Activated CD8-positive, alpha-beta memory T cell treated with anti-CD3 and anti-CD28 coated beads, Interleukin-2, amount 50 U/mL, for 1 hour (primary cell): ENCODE data around the gene TGM2.

Experiments used
- DNase-seq: peaks from one replicate; pipeline ENCODE4 v3.0.0-alpha.2; 2020; ENCODE audit errors: extremely low read depth

TGM2 gene

DNA sequence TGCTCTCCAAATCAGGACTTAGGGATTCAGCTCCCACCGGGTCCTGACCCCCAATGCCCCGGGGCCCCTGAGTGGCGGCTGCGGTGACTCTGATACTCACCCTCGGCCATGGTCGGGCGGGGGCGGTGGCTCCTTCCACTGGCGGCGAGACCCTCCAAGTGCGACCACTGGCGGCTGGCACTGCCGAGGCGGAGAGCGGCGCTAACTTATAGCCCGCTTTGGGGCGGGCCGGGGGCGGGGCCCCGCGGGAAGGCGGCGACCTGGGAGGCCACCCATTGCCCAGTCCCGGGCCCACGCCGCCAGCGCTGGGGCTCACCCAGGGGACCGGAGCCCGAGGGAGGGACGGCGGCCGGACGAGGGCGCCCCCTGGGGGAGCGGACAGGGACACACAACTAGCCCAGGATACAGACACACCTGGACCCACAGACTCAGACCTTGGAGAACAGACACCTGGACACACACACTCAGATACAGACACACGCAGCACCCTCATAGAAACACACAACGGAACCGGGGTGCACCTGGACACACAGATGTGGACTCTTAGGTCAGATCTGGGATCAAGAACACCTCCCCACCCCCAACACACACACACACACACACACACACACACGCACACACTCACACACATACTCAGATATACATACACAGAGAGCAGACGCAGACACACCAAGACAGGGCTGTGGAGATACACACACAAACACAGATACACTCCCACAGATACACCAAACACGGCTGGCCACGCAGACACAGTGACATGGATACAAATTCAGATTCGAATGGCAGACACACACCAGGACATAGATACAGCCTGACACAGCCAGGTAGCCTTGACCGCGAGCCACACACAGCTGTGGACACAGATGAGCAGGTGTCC, at the start of gene TGM2:
TGM2 (minus strand) TSS at position 182 of the 877 bp plus-strand sequence; CDS start at position 110, 72 bp downstream.
- DNase-seq = no peak

DNA sequence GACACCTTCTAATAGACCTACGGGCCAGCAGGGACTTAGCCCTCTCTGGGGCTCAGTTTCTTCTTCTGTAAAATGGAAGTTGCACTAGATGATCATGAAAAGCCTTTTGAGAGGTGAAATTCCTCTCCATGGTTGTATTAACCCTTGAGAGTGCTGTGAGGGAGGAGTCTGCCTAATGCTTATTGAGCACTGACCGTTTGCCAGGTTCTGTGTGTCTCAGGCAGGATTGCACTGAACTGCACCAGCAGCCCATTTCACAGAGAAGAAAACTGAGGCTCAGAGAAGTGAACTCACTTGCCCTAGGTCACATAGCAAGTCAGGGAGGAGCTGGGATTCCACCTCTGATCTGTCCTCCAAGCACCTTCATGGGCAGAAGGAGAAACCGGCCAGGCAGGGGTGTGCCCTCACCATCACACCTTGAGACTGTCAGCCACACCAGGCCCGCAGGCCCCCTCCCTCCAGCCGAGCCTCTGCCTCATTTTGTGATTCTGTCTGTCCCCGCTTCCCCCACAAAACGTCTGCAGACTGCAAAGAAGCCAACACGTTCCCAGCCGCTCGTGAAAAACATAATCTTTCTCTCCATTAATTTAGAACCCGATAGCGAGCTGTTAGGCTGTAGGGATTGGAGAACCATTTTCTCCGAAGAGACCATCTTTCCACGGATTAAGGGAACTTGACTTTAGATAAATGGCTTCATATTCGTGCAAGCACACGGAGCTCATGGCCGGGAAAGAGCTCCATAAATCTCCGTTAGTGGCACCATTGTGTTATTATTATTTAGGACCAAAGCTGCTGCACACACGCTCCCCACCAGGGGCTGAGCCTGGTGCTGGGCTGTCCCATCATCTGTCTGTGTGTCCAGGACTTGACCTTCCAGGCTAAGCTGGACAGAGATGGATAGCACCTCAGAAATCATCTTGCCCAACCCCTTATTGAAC, 49.5 kb upstream of the TGM2 start:
- no peak for DNase-seq

DNA sequence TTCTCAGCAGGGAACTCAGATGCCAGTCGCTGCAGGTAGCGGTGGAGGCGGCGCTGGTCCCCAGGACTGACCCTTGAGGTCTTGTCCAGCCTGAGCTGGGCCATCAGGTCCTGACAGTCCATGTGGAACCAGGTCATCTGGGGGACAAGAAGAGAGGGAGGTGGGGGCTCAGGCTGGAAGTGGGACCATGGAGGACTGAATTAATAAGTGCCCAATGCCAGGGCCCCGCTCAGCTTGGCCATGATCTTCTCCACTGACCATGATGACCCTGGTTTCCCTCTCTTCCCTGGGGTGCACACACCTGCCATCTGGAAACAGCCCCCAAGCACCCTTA, 48.5 kb upstream of the TGM2 start:
- DNase-seq = no peak

DNA sequence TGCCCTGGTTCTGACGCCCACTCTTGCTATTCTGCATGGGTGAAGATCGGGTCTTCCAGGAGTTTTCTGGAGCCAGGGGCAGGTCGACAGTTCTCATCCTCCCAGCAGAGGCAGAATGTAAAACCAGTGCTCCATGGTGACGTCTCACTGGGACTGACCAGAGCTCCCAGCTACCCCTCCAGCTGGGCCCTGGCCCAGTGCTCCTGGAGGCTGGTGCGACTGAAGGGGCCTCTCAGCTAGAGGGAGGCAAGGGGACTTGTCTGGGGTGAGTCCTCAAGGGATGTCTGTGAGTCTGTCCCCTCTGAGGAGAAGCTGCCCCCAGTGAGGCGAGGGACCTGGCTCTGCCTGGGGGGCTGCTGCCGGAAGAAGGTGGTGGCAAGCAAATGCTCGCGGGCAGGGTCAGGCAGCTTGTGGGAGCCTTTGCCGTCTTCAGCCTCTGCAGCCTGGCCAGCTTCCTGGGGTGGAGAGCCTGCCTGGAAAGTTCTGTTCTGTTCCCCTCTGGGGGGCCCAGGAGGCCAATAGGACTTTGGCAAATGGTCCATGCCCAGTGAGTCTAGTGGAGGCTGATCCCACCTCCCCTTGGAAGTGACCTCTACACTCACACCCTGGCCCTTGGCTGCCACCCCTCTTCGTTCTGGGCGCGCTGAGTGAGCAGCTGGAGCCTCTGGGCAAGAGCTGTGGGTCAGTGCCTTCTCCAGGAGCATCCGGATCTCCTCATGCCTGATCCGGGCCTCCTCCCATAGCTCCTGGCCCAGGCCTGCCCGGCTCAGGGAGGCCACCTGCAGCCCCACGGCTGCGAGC, 47.9 kb upstream of the TGM2 start:
- DNase-seq = no peak

DNA sequence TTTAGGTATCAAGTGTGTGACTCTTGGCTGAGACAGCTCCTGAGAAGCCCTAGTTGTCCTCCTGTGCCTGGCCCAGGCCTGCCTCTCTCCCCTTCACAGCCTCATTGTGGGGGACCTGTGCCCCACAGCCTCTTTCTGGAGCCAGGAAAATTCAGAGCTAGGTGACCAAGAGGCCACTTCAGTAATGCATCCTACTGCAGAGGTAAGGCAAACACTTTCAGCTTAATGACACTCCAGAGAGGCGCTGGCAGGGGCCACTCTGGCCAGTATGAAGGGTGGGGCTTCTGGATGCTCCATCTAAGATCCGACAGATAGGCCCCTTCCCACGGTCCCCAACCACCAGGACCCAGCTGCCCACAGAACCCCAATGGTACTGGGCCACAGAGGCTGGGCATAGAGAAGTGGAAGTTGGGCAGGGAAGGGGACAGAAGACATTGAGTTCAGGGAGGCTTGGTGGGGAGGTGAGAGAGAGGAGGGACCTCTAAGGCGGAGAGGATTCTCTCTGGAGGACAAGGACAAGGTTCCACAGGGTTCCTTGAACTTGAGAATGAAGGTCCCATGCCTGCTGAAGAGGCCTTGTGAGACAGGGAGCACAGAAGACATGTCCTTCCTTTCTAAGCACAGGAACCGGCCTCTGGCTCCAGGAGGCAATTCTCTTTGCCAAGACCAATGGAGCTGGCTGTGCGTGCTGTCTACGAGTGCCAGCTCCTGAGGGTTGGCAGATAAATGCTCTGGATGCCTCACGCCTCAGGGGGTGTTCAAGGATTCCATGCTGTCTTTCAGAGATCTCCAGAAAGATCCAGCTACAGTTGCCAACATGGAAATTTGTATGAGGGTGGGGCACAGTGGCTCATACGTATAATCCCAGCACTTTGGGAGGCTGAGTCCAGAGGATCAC, 46.4 kb upstream of the TGM2 start:
- no peak for DNase-seq

DNA sequence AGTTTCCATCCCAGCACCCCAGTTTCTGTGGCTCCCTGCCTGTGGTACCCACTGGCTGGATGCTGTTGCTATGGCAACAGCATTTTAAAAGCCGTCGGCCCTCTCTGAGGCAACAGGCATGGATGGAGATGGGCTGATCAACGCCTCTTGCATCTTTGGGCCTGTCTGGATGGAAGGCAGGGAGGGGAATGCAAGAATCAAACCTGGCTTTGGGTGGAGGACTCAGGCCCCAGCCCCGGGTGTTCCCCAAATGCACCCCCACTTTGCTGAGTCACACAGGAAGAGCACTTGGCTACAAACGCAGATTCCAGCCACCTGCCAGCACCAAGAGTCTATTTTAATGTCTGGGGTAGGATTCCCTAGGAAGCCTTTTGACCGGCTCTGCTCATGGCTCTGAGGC, 45.7 kb upstream of the TGM2 start:
- DNase-seq = no peak

DNA sequence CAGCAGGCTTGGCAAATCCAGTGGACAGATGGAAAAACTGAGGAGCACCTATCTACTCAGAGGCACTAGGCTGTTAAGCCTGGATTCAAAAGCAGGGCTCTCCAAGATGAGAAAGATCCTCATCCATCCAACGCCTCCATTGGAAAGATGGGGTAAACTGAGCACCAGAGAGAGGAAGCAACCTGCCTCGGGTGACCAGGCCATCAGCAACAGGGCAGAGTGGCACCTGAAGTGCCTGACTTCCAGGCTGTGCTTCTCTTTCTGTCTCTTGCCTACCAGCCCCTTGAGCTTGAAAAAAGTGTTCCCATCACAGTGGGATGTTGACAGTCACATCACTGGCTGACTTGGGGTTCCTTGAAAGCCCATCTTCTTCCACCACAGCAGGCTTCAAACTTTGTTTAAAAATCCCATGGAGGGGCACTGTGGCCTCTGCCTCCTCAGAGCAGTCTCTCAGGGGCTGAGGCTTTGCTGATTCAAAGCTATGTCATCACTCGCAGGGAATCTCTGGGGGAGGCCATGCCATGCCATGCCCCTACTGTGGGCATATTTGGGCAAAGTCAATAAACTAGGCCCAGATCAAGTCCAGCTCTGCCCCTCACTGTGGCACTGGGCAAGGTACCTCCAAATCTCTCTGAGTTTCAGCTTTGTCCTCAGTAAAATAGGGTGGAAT, 44.8 kb upstream of the TGM2 start:
- DNase-seq = no peak

DNA sequence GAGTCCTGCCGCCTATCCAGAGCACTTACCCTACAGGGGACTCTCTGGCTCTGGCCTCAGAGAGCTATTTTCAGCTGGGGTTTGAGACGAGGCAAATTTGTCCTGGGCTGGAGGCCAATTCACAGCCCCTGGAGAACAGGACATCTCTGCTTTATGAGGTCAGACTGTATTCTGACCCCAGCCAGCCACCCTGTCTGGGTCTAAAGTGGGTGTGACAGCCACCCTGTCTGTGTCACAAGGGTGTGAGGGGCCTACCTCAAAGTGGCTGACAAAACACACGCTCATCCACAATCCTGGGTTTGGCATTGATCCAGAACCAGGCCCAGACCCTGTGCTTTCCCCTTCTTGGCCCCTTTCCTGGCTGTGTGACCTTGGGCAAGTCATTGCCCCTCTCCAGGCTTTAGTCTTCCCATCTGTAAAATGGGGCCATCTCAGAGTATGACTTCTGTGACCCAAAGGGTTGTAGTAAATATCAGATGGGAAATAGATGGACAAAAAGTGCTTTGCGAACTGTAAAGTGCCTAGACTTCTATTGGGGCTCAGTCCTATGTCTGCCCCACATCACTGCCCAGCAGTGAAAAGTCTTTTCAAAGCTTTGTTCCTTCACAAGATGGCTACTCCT, 44.1 kb upstream of the TGM2 start:
- no peak for DNase-seq

DNA sequence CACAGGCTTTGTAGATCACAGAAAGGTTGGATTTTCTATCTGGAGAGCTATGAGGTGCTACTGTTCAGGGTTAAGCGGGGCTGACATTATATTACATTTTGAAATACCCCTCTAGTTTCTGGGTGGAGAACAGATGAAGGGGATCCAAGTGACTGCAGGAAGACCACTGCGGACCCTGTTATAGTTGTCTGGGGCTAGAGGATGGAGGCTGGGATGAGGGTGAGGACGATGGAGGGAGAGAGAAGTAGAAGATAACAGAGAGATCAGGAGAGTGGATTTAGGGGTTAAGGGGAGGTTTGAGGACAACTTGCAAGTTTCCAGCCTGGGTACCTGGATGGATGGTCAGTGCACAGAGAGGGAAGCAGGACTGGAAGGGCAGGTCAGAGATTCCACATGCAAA, 43.5 kb upstream of the TGM2 start:
- DNase-seq = no peak

DNA sequence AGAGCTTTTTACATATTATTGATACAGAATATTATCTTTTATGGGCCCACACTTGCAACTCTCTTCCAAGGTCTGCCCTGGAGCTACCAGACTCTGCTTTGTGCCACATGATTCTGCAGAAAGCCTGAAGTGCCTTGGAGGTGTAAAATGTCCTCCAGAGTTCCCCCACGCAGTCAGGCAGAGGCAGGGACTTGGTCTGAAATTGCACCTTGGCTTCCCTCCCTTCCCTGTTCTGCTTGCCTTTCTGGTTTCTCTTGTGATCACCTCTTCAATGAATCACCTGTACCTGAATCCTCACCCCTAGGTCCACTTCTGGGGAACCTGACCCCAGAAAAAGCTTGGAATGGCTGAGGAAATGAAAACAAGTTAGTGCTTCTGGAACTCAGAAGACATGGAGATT, 43.0 kb upstream of the TGM2 start:
- DNase-seq = no peak

DNA sequence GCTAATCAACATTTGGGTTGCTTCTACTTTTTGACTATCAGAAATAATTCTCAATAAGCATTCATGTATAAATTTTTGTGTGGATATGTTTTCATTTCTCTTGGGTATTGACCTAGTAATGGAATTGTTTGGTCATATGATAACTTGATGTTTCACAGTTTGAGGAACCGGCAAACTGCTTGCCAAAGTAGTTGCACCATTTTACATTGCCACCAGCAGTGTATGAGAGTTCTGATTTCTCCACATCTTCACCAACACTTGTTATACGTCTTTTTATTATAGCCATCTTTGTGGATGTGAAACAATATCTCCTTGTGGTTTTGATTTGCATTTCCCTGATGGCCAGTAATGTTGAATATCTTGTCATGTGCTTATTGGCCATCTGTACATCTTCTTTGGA, 42.6 kb upstream of the TGM2 start:
- no peak for DNase-seq

DNA sequence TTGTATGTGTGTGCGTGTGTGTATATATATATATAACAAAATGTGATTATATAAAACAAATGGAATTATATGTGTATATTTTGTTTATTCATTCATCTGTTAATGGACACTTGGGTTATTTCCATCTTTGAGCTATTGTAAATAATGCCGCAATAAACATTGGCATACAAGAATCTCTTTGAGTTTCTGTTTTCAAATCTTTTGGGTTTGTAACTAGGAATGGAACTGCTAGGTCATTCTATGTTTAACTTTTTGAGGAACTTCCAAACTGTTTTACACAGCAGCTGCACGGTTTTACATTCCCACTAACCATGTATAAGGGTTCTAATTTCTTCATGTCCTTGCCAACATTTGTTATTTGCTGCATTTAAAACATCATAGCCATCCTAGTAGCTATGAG, 39.9 kb upstream of the TGM2 start:
- no peak for DNase-seq

DNA sequence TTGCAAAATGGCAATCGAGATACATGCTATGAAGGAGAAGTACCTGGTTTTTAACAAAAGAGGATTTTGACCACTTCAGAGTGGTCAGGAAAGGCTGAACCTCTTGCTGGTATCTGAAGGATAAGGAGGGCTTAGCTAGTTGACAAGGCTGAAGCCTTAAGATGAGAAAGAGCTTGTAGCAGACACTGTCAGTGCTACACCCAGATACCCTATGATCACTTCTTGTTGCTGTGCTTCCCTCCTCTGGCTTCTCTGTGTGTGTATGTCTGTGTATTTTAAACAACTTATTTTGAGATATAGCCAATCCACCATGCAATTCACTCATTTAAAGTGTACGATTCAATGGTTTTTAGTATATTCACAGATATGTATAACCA, 38.9 kb upstream of the TGM2 start:
- no peak for DNase-seq

DNA sequence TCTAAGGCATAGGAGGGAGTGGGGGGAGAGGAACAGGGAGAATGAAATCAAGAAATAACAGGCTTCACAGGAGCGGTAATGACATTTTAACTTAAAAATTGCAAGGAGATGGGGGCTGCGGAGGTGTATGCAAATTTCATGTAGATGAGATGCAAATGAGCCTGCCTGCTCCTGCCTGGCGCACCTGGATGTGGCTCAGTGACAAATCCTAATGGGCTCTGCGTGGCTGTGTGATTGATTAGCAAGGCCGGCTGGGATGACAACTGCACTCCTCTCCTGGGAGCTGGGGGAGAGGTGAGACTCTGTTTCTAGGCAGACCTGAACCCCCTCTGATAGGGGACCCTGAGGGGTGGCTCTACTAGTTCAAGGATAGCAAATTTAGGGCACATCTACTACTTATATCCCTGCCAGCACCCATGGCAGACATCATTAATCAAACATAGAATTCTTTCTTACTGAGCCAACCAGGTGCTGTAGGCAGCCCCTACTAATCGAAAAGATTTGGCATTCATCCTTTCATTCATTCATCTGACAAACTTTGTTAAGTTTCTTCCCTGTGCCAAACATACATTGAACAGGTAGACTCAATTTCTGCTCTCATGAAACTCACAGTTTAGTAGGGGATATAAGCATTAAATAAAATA, 38.4 kb upstream of the TGM2 start:
- no peak for DNase-seq

DNA sequence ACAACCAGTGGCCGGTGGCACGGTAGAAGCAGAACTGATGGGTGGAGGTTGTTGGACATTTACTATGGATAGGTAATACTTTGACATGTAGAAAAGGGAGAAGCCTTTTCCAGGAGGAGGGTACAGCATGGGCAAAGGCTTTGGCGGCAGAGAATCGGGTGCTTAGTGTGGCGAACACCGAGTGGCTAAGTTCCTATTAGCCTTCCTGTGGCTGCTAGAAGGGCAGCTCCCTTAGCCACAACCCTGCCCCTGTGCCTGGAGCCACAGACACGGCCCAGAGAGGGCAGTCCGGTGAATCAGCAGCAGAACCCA, 37.9 kb upstream of the TGM2 start:
- no peak for DNase-seq

DNA sequence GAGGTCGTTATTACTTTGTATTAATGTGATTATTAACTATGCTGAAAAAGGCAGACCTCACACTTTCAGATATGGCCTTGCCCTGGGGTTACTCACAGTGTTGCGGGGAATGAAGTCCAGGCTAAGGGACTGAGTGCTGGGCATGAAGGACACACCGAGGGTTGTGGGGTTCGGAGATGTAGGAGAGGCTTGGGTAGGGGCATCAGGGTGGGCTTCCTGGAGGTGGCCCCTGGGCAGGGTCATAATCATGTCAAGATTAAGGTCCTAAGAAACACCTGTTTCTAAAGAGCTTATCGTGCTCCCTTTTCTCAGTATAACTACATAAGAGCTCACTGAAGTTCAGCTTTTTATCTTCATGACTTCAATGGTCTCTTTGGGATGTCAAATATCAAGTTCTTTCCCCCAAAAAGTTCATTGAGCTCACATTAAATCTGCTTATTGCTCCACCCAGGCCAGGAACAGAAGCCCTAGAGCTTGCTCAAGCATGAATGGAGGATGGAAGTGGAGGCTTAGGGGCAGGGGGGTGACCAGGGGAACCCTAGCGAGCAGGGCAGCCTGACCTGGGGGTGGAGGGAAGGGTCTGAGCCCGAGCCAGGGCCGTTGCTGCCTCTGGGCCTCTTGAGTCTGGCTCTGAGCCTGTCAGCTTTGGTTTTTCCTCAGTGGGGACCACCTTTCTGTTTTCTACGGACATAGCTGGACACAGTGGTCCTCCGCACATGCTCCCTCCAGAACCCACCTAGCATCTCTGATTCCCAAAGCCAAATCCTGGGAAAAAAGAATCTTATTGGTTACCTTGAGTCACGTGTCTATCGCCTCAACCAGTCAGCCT, 37.3 kb upstream of the TGM2 start:
- no peak for DNase-seq

DNA sequence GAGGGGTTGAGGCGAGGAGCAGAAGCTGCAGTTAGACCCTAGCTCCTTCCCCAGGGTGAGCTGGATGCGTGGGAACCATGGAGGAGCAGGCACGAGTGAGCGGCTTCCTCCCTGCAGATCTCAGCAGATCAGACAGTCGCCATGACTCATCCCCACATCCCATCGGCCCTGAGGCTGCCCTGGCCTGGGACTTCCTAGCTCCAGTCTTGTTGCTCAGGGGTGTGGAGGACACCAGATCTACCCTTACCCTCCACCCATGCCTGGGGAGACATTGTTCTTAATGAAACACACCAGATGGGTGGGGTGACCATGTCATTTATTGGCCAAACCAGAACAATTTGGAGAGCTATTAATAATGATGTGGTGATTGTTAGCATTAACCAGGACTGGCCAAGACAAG, 36.3 kb upstream of the TGM2 start:
- DNase-seq = no peak

DNA sequence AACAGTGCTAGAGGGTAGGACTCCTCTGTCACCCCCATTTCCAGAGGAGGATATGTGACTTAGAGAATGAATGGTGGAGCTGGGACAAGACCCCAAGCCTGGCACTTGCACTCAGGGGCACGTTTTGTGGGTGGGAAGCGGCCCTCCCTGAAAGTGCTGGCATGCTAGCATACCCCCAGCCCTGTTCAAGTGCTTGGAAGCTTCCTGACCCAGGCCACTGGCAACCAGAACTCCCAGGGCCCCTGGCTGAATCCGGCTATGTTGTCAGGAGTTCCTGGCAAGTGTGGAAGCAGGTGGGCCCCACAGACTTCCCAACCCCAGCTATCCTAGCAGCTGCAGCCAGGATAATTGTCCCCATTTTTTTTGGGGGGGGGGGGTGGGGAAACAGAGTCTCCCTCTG, 35.6 kb upstream of the TGM2 start:
- DNase-seq = no peak
